Measurements from ENCODE around the gene TMEM80.
A peak's percentile ranks its signal among the peaks of the same experiment; 100 is the strongest.

Gene TMEM80

DNA sequence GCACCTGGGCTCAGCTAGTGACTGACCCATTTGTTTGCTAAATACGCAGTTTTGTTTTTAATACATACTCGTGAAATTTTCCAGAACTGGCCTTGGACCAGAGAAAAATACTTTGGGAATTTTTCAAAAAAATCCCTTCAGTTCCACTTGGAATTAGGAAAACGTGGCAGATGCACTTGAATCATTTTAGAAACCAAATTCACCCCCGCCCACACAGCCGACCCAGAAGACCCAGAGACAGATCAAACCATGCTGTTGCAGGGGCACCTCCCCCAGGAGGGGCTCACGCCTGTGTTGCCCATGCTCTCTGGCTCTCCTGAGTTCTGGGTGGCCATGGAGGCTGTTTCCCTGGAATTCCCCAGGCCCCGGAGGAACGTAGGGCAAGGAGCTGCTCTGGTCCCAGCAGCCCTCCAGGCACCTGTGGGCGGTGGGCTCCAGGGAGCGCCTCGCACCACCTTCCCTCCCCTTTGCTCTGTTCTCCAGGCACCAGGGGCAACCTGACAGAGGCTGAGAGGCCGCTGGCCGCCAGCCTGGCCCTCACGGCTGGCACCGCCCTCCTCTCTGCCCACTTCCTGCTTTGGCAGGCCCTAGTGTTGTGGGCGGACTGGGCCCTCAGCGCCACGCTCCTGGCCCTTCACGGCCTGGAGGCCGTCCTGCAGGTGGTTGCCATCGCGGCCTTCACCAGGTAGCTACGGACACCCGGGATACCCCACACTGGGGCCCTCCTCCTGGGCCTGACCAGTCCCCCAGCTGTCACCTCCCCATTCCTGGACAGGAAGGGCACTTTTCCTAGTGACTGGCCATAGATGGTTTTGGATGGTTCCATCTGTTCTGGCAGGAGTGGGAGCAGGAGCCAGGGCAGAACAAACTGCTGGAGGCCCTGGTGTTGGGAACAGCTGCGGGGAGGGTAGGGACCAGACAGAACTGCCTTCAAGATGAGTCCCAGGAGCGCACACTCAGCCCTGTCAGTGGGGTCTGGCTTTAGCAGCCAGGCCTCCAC lies 7.1 kb downstream of the TMEM80 start:
- no peak for DNase-seq

DNA sequence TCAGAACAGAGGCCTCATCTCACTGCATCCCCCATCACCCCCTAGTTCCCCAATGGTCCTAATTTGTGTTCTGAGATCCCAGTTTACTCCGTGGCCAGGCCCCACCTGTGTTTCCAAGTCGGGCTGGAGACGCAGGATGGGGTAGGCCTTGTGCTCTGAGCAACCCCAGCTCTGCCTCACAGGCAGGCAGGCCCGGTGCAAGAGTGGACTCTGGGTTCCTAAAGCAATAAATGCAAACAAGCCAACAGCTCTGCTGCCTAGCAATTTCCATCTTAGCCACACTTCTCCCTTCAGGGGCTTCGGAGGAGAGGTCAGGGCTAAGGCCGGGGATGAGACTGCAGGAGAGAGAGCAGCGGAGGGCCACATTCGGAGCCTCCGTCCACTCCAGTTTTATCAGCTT lies 7.9 kb downstream of the TMEM80 start:
- no peak for DNase-seq

DNA sequence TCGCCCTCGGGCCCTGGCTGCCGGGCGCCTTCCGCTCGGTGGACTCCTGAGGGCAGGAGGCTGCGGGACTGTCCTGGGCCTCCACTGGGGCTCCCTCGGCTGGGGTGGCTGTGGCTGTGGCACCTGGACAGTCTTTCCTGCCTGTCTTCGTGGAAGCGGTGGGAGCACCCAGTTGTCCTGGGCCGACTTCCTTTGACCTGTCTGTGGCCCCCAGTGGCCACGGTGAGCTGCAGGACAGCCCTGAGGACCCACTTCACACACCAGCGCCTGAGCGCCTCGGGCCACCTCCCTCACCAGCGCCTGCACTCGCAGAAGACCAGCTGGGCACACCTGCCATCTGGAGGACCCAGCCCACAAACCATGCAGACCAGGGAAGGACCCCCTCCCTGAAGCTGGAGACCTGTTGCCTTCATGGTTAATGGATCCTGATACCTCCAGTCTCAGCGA lies 8.6 kb downstream of the TMEM80 start:
- no peak for DNase-seq

DNA sequence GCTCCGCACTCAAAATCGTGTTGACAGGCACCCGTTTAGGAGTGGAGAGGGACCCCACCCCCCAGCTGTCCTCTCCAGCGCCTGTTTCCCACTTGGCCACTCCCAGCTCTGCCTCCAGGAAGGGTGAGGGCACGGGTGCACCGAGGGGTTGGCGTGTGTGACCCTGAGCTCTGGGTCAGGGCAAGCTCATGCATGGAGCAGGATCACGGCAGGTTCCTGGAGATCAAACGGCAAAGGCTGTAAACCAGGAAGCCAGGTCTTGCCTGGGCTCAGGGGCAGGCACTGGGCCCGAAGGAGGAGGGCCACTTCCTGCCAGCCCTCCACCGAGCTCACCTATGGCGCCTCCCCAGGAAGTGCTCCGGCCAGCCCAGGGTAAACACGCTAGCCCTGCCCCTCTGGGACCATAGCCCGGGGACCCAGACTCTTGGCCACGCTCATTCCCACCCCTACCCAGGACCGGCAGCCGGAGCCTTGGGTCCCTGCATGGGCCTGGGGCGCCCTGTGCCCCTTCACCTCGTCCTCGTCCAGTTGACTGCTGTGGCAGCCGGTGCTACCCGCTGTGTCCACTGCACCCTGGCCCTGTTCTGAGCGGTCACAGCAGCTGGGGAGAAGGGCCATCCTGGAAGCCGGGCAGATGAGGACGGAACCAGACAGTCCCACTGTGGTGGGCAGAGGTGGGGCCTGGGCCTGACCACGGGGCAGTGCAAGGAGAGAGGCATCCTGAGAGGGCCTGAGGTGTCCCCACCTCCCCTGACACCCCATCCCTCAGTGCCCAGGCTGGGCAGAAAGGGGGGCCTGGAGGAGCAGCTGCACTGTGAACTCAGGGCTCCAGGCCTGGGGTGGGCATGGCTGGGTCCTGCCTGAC lies 9.4 kb downstream of the TMEM80 start:
- no peak for DNase-seq

DNA sequence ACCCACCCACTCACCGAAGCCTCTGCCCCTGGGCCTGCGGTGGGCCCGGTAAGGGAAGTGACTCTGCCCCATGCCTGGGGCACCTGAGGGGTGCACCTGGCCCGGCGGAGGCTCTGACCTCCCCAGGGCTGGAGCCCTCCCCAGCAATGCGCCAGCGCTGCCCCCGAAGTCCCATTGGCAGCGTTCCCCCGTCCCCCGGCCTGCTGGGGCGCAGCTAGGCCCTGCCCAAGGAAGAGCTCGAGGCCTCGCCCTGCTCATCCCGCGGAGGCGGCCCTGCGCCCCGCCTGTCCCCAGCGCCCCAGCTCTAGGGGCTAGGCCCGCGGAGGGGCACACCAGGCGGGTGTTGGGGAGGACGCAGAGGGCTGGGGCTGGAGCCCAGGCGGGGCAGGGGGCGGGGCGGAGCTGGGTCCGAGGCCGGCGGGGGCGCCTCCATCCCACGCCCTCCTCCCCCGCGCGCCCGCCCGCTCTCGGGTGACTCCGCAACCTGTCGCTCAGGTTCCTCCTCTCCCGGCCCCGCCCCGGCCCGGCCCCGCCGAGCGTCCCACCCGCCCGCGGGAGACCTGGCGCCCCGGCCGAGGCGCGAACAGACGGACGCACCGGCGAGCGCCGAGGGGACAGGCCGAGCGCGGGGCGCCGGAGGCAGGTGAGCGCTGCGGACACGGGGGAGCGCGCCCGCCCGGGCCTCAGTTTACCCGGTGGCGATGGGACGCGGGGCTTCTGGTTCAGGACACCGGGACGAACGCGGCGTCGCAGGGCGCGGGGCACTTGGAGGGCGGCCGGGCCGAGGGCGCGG lies 10.2 kb downstream of the TMEM80 start, which contains the start of gene EPS8L2:
TSS of gene EPS8L2 (plus strand) at position 586 of the 793 bp plus-strand sequence. CDS start 3,177 bp downstream, outside the sequence.
- peak; percentile 37 for DNase-seq

DNA sequence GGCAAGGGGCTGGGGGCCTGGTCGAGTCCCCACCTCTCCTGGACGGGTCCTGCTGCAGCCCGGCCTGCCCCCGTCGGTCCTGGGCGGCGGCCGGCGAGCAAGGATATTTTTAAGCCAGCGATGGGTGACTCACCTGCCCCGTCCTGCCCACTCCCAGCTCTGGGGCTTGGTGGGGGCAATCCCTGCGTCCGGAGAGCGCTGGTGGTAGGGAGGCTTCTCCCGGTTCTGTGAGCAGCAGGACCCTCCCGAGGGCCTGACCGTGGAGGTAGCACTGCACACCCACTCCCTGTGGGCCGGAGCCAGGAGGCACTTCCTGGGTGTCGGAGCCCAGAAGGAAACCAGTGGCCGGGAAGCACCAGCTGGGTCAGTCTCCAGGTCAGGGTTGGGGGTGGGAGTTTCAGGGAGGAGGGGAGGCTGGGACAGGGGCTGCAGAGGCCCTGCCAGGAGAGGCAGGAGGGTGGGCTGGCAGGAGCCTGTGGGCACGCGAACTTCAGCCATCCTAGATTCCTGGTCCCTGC lies 10.9 kb downstream of the TMEM80 start:
- DNase-seq = no peak

DNA sequence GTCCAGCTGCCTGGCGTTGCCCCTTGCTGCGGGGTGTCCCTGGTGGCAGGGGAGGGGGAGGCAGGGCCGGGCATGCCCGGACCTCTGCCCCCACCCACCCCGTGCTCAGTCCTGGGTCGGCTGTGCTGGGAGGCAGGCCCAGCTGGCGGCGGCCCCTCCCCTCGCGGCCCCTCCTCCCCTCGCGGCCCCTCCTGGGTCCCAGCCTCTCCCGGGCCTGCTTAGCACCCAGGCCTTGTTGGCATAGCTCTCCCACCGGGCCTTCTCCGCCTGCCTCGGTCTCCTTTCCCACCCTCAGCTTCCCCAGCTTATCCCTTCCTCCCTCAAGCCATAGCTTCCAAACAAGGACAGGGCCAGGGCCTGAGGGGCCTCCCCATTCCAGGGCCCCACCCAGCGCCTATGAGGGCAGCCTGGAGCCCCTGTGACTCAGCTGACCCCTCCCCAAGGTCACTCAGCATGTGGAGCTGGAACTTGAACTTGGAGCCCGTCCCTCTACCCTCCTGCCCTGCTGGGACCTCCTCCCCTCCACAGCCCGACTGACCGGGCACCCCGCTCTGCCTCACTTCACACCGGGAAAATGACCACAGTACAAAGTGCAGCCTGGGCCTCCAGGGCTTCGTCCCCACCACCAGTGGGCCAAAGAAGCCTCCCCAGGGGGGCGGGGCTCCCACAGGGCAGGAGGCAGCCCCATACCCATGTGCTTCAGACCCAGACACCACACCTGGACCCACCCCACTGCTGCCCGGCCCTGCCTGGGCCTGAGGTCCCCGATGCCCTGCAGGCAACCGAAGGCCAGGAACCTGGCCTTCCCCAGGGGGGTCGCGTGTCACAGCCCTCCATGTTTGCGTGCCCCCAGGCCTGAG lies 11.6 kb downstream of the TMEM80 start:
- no peak for DNase-seq

DNA sequence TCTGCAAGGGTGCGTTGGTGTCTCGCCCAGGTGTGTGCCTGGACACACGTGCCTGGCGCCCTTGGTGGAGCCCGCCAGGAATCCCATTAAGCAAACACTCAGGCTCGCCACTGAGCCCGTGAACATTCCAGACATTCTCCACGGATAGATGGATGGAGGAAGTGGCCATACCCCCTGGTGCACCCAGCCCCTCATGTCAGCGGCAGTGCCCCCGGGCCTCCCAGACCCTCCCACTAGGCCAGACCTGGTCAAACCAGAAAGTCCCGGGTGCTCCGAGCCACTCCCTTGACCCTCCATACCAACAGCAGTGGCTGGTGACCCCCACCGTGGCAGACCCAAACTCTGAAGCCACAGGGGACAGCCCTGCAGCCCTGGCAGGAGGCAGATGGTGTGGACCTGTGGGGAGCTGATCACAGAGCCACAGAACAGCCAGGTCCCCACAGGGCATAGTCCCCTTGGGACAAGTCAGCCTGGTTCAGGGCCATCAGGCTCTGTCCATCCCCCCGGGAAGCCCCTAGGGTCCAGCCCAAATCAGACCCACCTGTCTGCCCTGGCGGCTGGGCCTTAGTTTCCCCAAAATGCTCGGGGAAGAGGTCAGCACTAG lies 12.3 kb downstream of the TMEM80 start:
- no peak for DNase-seq

DNA sequence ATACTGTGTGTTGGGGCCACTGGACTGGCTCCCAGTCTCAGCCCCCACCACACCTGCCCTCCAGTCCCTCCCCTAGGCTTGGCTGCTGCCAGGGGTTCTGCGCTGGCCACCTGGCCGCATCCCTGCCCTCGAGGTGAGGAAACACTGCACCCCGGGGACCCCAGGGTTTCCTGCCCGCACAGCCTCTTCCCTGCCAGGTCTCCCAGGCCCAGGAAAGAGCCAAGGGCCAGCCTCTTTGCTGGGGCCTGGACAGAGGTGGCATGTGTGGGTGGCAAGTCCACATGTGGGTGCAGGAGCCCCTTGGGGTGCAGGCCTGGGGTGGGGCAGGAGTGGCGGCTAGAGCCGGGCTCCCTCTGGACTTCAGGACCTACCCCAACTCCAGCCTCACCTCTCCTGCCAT lies 12.9 kb downstream of the TMEM80 start:
- DNase-seq = no peak

DNA sequence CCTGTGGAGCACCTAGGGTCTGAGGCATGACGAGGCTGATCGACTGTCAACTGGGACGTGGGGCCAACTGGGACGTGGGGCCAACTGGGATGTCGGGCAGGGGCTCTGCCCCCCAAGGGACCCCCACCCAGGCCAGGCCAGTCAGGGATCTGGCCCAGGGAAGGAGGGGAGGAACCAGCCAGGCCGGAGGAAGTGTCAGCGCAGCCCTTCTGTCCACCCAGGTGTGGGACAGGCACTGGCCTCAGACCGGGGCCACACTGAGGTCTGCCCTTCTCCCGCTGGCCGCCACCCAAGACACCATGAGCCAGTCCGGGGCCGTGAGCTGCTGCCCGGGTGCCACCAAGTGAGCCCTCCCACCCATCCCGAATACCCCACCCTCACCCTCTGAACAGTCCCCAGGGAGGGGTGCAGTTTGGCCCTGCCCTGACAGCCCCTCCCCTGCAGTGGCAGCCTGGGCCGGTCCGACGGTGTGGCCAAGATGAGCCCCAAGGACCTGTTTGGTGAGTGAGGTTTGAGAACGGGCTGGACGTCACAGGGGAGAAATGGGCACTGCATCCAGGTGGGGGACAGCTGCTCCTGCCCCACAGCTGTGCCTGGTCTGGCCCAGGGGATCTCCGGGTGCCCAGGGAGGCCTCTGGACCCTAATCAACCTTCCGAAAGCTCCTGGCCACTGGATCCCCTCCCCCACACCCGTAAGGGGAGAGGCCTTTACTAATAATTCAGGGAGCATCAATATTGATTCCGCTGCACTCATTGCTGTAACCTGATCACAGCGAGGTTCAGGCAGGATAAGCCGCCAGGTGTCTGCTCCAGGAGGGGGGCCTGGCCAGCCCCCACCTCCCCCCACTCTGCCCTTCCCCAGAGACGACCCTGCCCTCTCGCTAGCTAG lies 13.7 kb downstream of the TMEM80 start:
- no peak for DNase-seq

DNA sequence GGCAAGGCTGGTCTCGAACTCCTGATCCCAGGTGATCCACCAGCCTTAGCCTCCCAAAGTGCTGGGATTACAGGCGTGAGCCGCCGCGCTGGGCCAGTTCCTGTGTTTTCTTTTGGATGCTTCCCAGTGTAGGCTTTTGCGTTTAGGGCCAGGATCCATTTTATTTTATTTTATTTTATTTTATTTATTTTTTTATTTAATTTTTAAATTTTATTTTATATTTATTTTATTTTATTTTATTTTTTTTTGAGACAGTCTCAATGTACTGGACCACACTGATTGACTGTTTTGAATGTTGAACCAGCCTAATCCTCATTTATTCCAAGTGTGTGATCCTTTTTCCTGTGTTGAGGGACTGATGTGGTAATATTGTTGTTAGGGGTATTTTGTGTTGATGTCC lies 18.8 kb downstream of the TMEM80 start:
- DNase-seq = no peak

DNA sequence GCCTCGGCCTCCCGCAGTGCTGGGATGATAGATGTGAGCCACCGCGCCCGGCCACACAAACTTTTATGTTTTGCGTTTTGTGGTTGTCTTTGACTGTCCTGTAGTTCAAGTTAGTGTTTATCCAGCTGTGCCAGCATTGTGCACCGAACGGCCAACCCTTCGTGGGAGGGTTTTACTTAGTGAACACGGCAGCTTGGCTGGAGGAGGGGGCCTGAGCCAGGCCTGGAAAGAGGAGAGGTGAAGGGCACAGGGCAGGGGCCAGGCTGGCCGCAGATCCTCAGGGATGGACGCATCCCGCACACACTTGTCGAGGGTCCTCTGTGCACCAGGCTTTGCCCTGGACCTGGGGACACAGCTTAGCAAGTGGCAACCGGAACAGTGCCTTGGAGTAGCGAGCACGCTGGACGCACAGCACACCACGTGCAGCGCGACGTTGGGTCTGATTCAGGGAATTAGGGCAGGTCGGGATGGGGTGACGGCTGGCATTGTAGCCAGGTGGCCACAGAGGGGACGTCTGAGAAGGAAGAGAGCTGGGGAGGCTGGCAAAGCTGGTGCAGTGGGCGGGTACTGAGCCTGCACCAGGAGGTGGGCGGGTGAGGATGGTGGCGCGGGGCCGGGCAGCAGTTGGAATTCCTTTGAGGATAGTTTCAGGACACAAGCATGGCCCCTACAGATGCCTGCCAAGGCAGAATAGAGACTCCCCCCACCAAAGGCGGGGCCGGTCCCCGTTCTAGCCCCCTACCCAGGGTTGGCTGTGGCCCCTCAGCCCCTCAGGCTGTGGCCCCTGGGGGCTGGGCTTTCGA lies 23.8 kb downstream of the TMEM80 start:
- no peak for DNase-seq

DNA sequence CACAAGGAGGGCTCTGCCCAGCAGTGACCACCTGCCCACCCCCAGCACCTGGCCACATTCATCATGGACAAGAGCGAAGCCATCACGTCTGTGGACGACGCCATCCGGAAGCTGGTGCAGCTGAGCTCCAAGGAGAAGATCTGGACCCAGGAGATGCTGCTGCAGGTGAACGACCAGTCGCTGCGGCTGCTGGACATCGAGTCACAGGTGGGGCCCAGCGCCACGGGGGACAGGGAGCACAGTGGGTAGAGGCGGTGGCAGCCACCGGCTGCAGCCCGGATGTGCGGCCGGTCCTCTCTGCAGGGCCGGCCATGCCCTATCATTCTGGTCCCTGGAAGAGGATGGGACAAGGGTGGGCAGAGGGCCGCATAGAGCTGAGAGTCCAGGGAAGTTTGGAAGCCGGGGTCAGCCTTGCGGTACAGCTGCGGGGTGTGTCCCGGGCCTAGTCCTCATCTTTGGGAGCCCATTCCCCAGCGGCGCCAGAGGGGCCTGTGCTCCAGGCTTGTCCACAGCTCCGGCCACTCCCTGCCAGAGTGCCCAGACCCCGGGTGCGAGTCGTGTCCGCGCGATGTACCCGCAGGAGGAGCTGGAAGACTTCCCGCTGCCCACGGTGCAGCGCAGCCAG lies 24.5 kb downstream of the TMEM80 start:
- DNase-seq = no peak

DNA sequence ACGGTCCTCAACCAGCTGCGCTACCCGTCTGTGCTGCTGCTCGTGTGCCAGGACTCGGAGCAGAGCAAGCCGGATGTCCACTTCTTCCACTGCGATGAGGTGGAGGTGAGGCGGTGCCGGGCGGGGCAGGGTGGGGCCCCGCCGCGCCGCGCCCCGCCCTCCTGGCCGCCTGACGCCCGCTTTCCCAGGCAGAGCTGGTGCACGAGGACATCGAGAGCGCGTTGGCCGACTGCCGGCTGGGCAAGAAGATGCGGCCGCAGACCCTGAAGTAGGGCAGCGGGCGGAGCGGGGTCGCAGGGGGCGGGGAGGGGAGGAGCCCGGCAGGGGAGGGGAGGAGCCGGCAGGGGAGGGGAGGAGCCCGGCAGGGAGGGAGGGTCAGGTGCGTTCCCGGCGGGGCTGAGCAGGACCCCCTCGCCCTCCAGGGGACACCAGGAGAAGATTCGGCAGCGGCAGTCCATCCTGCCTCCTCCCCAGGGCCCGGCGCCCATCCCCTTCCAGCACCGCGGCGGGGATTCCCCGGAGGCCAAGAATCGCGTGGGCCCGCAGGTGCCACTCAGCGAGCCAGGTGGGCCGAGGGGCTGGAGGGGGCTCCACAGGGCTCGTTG lies 25.1 kb downstream of the TMEM80 start:
- DNase-seq = peak; percentile 28

DNA sequence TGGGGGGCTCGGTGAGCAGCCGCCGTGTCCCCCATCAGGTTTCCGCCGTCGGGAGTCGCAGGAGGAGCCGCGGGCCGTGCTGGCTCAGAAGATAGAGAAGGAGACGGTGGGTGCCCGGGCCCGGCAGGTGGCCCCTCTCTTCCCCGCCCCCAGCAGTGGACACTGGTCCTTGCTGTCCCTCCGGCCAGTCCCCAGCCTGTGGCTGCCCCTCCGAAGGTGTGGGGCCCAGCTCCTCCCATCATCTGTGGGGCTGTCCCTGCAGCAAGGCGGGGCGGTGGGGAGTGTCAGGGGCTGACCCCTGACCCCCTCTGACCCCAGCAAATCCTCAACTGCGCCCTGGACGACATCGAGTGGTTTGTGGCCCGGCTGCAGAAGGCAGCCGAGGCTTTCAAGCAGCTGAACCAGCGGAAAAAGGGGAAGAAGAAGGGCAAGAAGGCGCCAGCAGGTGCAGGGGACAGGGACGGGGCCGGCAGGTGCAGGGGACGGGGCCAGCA lies 25.7 kb downstream of the TMEM80 start:
- DNase-seq = no peak

DNA sequence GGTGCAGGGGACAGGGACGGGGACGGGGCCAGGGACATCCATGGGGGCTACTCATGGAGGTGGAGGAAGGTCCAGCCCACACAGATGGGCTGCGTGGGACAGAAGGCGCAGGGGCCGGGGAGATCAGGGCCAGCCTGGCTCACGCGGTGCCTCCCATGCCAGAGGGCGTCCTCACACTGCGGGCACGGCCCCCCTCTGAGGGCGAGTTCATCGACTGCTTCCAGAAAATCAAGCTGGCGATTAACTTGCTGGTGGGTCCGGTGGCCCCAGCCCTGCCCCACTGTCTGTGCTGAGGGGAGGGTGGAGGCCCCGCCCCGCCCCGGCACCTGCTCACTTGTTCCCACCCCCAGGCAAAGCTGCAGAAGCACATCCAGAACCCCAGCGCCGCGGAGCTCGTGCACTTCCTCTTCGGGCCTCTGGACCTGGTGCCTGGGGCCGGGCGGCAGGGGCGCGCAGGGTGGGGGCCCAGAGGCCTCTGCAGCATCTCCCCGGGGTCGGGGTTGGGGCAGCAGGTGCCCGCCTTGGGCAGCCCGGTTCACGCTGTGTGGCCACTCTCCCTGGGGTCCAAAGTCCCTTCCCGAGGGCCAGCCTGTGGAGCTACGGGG lies 26.2 kb downstream of the TMEM80 start:
- peak; percentile 73 for DNase-seq

DNA sequence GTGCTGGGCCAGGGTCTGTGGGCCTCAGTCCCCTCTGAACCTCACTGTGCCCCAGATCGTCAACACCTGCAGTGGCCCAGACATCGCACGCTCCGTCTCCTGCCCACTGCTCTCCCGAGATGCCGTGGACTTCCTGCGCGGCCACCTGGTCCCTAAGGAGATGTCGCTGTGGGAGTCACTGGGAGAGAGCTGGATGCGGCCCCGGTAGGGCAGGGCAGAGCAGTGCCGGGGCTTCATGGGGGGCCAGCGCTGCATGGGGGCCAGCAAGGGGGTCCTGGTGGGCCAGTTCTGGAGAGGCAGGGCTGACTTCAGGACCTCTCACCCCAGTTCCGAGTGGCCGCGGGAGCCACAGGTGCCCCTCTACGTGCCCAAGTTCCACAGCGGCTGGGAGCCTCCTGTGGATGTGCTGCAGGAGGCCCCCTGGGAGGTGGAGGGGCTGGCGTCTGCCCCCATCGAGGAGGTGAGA lies 26.8 kb downstream of the TMEM80 start:
- no peak for DNase-seq

Measured in CD4-positive, alpha-beta T cell treated with Interleukin-6 for 4 hours (primary cell).